HL-60 (cell line): ENCODE data around the gene RGS7.

Source experiments
- DNase-seq, 2 experiments: peaks; one replicate each; pipeline ENCODE4 v3.0.0-alpha.2; 2010 to 2020; ENCODE audit warnings: low read depth in 1 of 2, low spot score in 1 of 2
- H3K27ac ChIP-seq: fragments of 250-450 bp; sonication (Bioruptor Pico); replicated peaks from 2 replicates; pipeline ENCODE4 v1.5.1; 2020; ENCODE audit warnings: mild to moderate bottlenecking, moderate library complexity
- H3K27me3 ChIP-seq: fragments of 250-450 bp; sonication (Bioruptor Pico); 2 replicates; pipeline ENCODE4 v1.5.1; 2021; ENCODE audit warnings: mild to moderate bottlenecking, moderate library complexity; ENCODE audit not compliant: insufficient read depth, poor library complexity, severe bottlenecking
- H3K4me3 ChIP-seq: replicated peaks from 2 replicates; pipeline ENCODE4 v1.5.1; 2011; ENCODE audit warnings: mild to moderate bottlenecking, control low read depth, low read length; ENCODE audit not compliant: insufficient read depth
- GABPA ChIP-seq: IDR thresholded peaks from 2 replicates; pipeline ENCODE4 v1.6.1; 2012; ENCODE audit warnings: low read depth
- POLR2AphosphoS5 ChIP-seq: IDR thresholded peaks from 2 replicates; pipeline ENCODE4 v1.6.1; 2012; ENCODE audit warnings: low read depth
- SPI1 ChIP-seq: IDR thresholded peaks from 2 replicates; pipeline ENCODE4 v1.6.1; 2012; ENCODE audit warnings: low read depth, mild to moderate bottlenecking, borderline replicate concordance
- TF ChIP-seq, protein P1 (sequence below): IDR thresholded peaks from 2 replicates; pipeline ENCODE4 v1.6.1; 2012; ENCODE audit warnings: low read depth; ENCODE audit not compliant: insufficient replicate concordance
- TF ChIP-seq, protein P2 (sequence below): IDR thresholded peaks from one replicate; pipeline ENCODE4 v1.5.1; 2011; ENCODE audit warnings: low read length, control low read depth, inconsistent platforms; ENCODE audit not compliant: insufficient read depth

RGS7 gene

GRCh38 chr1:241180569-241180968 lies 176.4 kb downstream of the RGS7 start:
- no peak overlapping the region for H3K27ac ChIP-seq
- H3K27me3 ChIP-seq = no peaks in the 10 kb centered on the region
- TF ChIP-seq, protein P1, sequence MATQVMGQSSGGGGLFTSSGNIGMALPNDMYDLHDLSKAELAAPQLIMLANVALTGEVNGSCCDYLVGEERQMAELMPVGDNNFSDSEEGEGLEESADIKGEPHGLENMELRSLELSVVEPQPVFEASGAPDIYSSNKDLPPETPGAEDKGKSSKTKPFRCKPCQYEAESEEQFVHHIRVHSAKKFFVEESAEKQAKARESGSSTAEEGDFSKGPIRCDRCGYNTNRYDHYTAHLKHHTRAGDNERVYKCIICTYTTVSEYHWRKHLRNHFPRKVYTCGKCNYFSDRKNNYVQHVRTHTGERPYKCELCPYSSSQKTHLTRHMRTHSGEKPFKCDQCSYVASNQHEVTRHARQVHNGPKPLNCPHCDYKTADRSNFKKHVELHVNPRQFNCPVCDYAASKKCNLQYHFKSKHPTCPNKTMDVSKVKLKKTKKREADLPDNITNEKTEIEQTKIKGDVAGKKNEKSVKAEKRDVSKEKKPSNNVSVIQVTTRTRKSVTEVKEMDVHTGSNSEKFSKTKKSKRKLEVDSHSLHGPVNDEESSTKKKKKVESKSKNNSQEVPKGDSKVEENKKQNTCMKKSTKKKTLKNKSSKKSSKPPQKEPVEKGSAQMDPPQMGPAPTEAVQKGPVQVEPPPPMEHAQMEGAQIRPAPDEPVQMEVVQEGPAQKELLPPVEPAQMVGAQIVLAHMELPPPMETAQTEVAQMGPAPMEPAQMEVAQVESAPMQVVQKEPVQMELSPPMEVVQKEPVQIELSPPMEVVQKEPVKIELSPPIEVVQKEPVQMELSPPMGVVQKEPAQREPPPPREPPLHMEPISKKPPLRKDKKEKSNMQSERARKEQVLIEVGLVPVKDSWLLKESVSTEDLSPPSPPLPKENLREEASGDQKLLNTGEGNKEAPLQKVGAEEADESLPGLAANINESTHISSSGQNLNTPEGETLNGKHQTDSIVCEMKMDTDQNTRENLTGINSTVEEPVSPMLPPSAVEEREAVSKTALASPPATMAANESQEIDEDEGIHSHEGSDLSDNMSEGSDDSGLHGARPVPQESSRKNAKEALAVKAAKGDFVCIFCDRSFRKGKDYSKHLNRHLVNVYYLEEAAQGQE = no peak
- TF ChIP-seq POLR2AphosphoS5 = no peak
- no peak for TF ChIP-seq GABPA
- TF ChIP-seq, protein P2, sequence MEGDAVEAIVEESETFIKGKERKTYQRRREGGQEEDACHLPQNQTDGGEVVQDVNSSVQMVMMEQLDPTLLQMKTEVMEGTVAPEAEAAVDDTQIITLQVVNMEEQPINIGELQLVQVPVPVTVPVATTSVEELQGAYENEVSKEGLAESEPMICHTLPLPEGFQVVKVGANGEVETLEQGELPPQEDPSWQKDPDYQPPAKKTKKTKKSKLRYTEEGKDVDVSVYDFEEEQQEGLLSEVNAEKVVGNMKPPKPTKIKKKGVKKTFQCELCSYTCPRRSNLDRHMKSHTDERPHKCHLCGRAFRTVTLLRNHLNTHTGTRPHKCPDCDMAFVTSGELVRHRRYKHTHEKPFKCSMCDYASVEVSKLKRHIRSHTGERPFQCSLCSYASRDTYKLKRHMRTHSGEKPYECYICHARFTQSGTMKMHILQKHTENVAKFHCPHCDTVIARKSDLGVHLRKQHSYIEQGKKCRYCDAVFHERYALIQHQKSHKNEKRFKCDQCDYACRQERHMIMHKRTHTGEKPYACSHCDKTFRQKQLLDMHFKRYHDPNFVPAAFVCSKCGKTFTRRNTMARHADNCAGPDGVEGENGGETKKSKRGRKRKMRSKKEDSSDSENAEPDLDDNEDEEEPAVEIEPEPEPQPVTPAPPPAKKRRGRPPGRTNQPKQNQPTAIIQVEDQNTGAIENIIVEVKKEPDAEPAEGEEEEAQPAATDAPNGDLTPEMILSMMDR = no peak
- TF ChIP-seq SPI1 = no peak
- no peak overlapping the region for H3K4me3 ChIP-seq
- DNase-seq = no peak

DNA sequence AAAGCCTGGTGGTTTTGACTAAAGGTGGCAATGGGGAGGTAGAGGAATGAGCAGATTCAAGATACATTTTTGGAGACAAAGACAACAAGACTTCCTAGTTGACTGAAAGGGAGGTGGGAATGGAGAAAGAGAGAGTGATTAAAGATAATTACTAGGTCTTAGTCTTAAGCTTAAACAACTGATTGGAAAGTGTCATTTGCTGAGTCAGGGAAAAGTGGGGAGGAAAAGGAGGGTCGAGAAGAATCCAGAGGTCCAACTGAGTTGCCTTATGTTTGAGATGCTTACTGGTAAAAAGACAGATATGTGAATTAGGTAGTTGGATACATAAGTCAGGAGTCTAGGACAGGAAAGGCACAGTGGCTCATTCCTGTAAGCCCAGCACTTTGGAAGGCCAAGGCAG lies 179.3 kb downstream of the RGS7 start:
- Histone ChIP-seq H3K27ac (no peak overlapping the region), H3K4me3 (no peak overlapping the region), H3K27me3 (no peaks in the 10 kb centered on the region)
- DNase-seq = no peak
- no peak for TF ChIP-seq GABPA
- TF ChIP-seq, protein P1 = no peak
- no peak for TF ChIP-seq SPI1

GRCh38 chr1:241172486-241172885 lies 184.5 kb downstream of the RGS7 start:
- no peak for DNase-seq
- no peak overlapping the region for H3K27ac ChIP-seq
- no peak overlapping the region for H3K4me3 ChIP-seq
- TF ChIP-seq, protein P1 = no peak
- H3K27me3 ChIP-seq = no peaks in the 10 kb centered on the region

GRCh38 chr1:241171991-241172390 lies 185.0 kb downstream of the RGS7 start:
- Histone ChIP-seq H3K27me3 (no peaks in the 10 kb centered on the region), H3K4me3 (no peak overlapping the region), H3K27ac (no peak overlapping the region)
- TF ChIP-seq, protein P2 = no peak
- TF ChIP-seq, protein P1 = no peak
- TF ChIP-seq GABPA (no peak), POLR2AphosphoS5 (no peak), SPI1 (no peak)
- no peak for DNase-seq
